Progenitor cell of endocrine pancreas (in vitro differentiated cells): Measurements from ENCODE around the gene ZBTB17. TPM values are rescaled to one million over a fixed set of nuclear protein-coding genes. Genes with fewer than 3 reads are reported as not detected.

Experiments
- DNase-seq: peaks from one replicate; pipeline ENCODE4 v3.0.0; 2021; ENCODE audit warnings: low spot score; ENCODE audit not compliant: unreplicated experiment
- H3K27ac Mint-ChIP-seq: 2 replicates; pipeline ENCODE4 v1.8.0; 2021; ENCODE audit warnings: mild to moderate bottlenecking, moderate library complexity, mixed read lengths
- H3K27me3 Mint-ChIP-seq: 2 replicates; pipeline ENCODE4 v1.8.0; 2021; ENCODE audit warnings: mixed read lengths
- H3K36me3 Mint-ChIP-seq: 2 replicates; pipeline ENCODE4 v1.8.0; 2022; ENCODE audit warnings: mixed read lengths; ENCODE audit not compliant: insufficient read depth
- H3K4me1 Mint-ChIP-seq: 2 replicates; pipeline ENCODE4 v1.8.0; 2021; ENCODE audit warnings: low read depth, mixed read lengths
- H3K4me3 Mint-ChIP-seq: 2 replicates; pipeline ENCODE4 v1.8.0; 2021; ENCODE audit warnings: low read depth, mild to moderate bottlenecking, moderate library complexity, mixed read lengths
- H3K9me3 Mint-ChIP-seq: 2 replicates; pipeline ENCODE4 v1.8.0; 2021; ENCODE audit warnings: low read depth, mixed read lengths
- CTCF ChIP-seq: fragments of 200-600 bp; sonication (generic); IDR thresholded peaks from one replicate; pipeline ENCODE4 v1.5.0; 2021; ENCODE audit warnings: antibody characterized with exemption, mild to moderate bottlenecking; ENCODE audit not compliant: unreplicated experiment
- total RNA-seq: library from RNA; stranded (reverse); gene quantifications from 2 replicates; pipeline ENCODE4 v1.2.1, GENCODE V29; 2021

The ZBTB17 gene
- total RNA-seq, 1 donor from 2014 or later = 57.7 TPM

GRCh38 chr1:15942661-15943327, 33.1 kb downstream of the ZBTB17 start:
- H3K27me3 Mint-ChIP-seq = no peaks in the 10 kb centered on the region
- no peak overlapping the region for H3K4me3 Mint-ChIP-seq
- H3K36me3 Mint-ChIP-seq = peaks cover 11% of the 10 kb centered on the region
- peaks cover 4% of the 10 kb centered on the region for H3K4me1 Mint-ChIP-seq
- DNase-seq = no peak
- H3K9me3 Mint-ChIP-seq = no peaks in the 10 kb centered on the region
- TF ChIP-seq CTCF = no peak
- no peak overlapping the region for H3K27ac Mint-ChIP-seq

- Mint-ChIP-seq H3K4me1 (peaks cover 4% of the 10 kb centered on the region), H3K27me3 (no peaks in the 10 kb centered on the region), H3K27ac (no peak overlapping the region), H3K36me3 (peaks cover 15% of the 10 kb centered on the region), H3K9me3 (no peaks in the 10 kb centered on the region), H3K4me3 (no peak overlapping the region)
- DNase-seq = no peak
- TF ChIP-seq CTCF = no peak
Observed at GRCh38 chr1:15941899-15942660, 33.8 kb downstream of the ZBTB17 start.

- Mint-ChIP-seq H3K4me1 (peaks cover 4% of the 10 kb centered on the region), H3K27me3 (no peaks in the 10 kb centered on the region), H3K4me3 (no peak overlapping the region), H3K9me3 (no peaks in the 10 kb centered on the region), H3K36me3 (peaks cover 16% of the 10 kb centered on the region), H3K27ac (no peak overlapping the region)
- no peak for TF ChIP-seq CTCF
- DNase-seq = no peak
Observed at GRCh38 chr1:15941044-15941840, 34.7 kb downstream of the ZBTB17 start.

- Mint-ChIP-seq H3K9me3 (no peaks in the 10 kb centered on the region), H3K27ac (no peak overlapping the region), H3K27me3 (no peaks in the 10 kb centered on the region), H3K4me3 (no peak overlapping the region), H3K36me3 (peaks cover 15% of the 10 kb centered on the region), H3K4me1 (peaks cover 4% of the 10 kb centered on the region)
- no peak for TF ChIP-seq CTCF
- DNase-seq = no peak
Observed at GRCh38 chr1:15940110-15941043, 35.5 kb downstream of the ZBTB17 start.
